Measurements from ENCODE around the gene NEDD8.
"Not testable (repeated sequence)": the region's sequence is repeated elsewhere in the genome, so short reads cannot be mapped to it uniquely, and the experiment has no call there.

The NEDD8 gene

GRCh38 chr14:24232645-24233537 is 724 bp upstream of the NEDD8 start, which contains the start of gene GMPR2:
Gene GMPR2 (plus strand): TSS chr14:24232929. CDS start chr14:24233254, 325 bp downstream.
- no peak for DNase-seq (ENCODE audit: low read depth, low spot score)
- peak within 1 kb of the TSS; percentile 98 for H3K27ac ChIP-seq

GRCh38 chr14:24231263-24232120 is 675 bp downstream of the NEDD8 start:
- H3K27ac ChIP-seq = peak overlapping the region; percentile 98
- no peak for DNase-seq (ENCODE audit: low read depth, low spot score)

GRCh38 chr14:24228902-24229301 is 3.3 kb downstream of the NEDD8 start:
- H3K27ac ChIP-seq = peak overlapping the region; percentile 2

GRCh38 chr14:24226473-24226872 is 5.7 kb downstream of the NEDD8 start:
- H3K27ac ChIP-seq = peak overlapping the region; percentile 95

More at GRCh38 chr14:24228902-24229301, 3.3 kb downstream of the NEDD8 start:
- DNase-seq (ENCODE audit: low read depth, low spot score) = no peak

GRCh38 chr14:24224618-24225071 is 7.5 kb downstream of the NEDD8 start:
- H3K27ac ChIP-seq = peak overlapping the region; percentile 95
- peak; percentile 73 for DNase-seq (ENCODE audit: low read depth, low spot score)

More at GRCh38 chr14:24226473-24226872, 5.7 kb downstream of the NEDD8 start:
- no peak for DNase-seq (ENCODE audit: low read depth, low spot score)

GRCh38 chr14:24222987-24223386 is 9.2 kb downstream of the NEDD8 start:
- DNase-seq (ENCODE audit: low read depth, low spot score) = not testable (repeated sequence)
- H3K27ac ChIP-seq = peak overlapping the region; percentile 95

- DNase-seq (ENCODE audit: low read depth, low spot score) = no peak
- H3K27ac ChIP-seq = no peak overlapping the region
Observed at GRCh38 chr14:24219521-24219920, 12.6 kb downstream of the NEDD8 start.

GRCh38 chr14:24219080-24219479 is 13.1 kb downstream of the NEDD8 start:
- DNase-seq (ENCODE audit: low read depth, low spot score) = no peak
- H3K27ac ChIP-seq = no peak overlapping the region

GRCh38 chr14:24216876-24217275 is 15.3 kb downstream of the NEDD8 start:
- H3K27ac ChIP-seq = peak overlapping the region; percentile 75
- DNase-seq (ENCODE audit: low read depth, low spot score) = not testable (repeated sequence)

GRCh38 chr14:24216345-24216699 is 15.8 kb downstream of the NEDD8 start:
- no peak for DNase-seq (ENCODE audit: low read depth, low spot score)
- peak overlapping the region; percentile 75 for H3K27ac ChIP-seq

- peak; percentile 44 for DNase-seq (ENCODE audit: low read depth, low spot score)
- peak within 1 kb of the TSS; percentile 75 for H3K27ac ChIP-seq
Observed at GRCh38 chr14:24215495-24216344, 16.4 kb downstream of the NEDD8 start, which contains the start of gene MDP1. Gene MDP1 (minus strand): TSS chr14:24216066. CDS start chr14:24215955, 111 bp downstream.

GRCh38 chr14:24213866-24214662 is 18.1 kb downstream of the NEDD8 start:
- no peak for DNase-seq (ENCODE audit: low read depth, low spot score)
- peak overlapping the region; percentile 96 for H3K27ac ChIP-seq

- peak within 1 kb of the TSS; percentile 96 for H3K27ac ChIP-seq
- peak; percentile 89 for DNase-seq (ENCODE audit: low read depth, low spot score)
Observed at GRCh38 chr14:24212924-24213865, 19.0 kb downstream of the NEDD8 start, which contains the start of gene CHMP4A. Gene CHMP4A (minus strand): TSS chr14:24213488. CDS start chr14:24213439, 49 bp downstream.

GRCh38 chr14:24211311-24211710 is 20.9 kb downstream of the NEDD8 start:
- DNase-seq (ENCODE audit: low read depth, low spot score) = no peak
- no peak overlapping the region for H3K27ac ChIP-seq

GRCh38 chr14:24207625-24208024 is 24.5 kb downstream of the NEDD8 start:
- no peak overlapping the region for H3K27ac ChIP-seq

GRCh38 chr14:24207104-24207551 is 25.0 kb downstream of the NEDD8 start:
- no peak for DNase-seq (ENCODE audit: low read depth, low spot score)
- H3K27ac ChIP-seq = no peak overlapping the region

More at GRCh38 chr14:24207625-24208024, 24.5 kb downstream of the NEDD8 start:
- DNase-seq (ENCODE audit: low read depth, low spot score) = no peak

- no peak overlapping the region for H3K27ac ChIP-seq
- DNase-seq (ENCODE audit: low read depth, low spot score) = no peak
Observed at GRCh38 chr14:24206260-24207103, 25.7 kb downstream of the NEDD8 start.

Data from epithelial cell of prostate (primary cell).